Mucosa of descending colon (tissue), 3 donors: ENCODE data around the gene IFNAR2. TPM values are rescaled to one million over a fixed set of nuclear protein-coding genes. Genes with fewer than 3 reads are reported as not detected.

ENCODE experiments used
- ATAC-seq: fragments of 200-7000 bp; cut with Tn5 transposase; one replicate; pipeline ENCODE4 v1.9.1; 2020; ENCODE audit warnings: mild to moderate bottlenecking, moderate library complexity
- DNase-seq, 3 donors: peaks; one replicate each; pipeline ENCODE4 v3.0.0-alpha.2; 2020
- H3K36me3 ChIP-seq: fragments of 200-600 bp; one replicate; pipeline ENCODE4 v1.8.0; 2021; ENCODE audit warnings: low read depth, mild to moderate bottlenecking
- H3K4me1 ChIP-seq: fragments of 200-600 bp; one replicate; pipeline ENCODE4 v1.8.0; 2021; ENCODE audit warnings: low read depth, mild to moderate bottlenecking
- H3K4me3 ChIP-seq: fragments of 200-600 bp; one replicate; pipeline ENCODE4 v1.8.0; 2021; ENCODE audit warnings: mild to moderate bottlenecking
- H3K9me3 ChIP-seq: fragments of 200-600 bp; one replicate; pipeline ENCODE4 v1.8.0; 2021; ENCODE audit warnings: mild to moderate bottlenecking
- intact Hi-C, 2 donors: fragments of 100-400 bp; cut with DNase I in 1 of 2; cut with micrococcal nuclease in 1 of 2; formaldehyde crosslinking; loops; one replicate each; pipeline versions ENCODE4 v1.11.0 to v1.11.1; 2022; cut with DNase I, micrococcal nuclease
- total RNA-seq, 3 donors: library from RNA; stranded (reverse); fragmentation: NEBNext Ultra II Directional in 2 of 3; extraction: Animal tissue kit (Norgen Biotek cat#: 25700) in 2 of 3; gene quantifications; one replicate each; pipeline versions ENCODE4 v1.2.1 to v1.2.4, GENCODE V29; 2021 to 2023
- TF ChIP-seq, protein P1 (sequence below): fragments of 200-600 bp; IDR thresholded peaks from one replicate; pipeline ENCODE4 v1.8.0; 2022; ENCODE audit warnings: antibody characterized with exemption, mild to moderate bottlenecking
- donor health status: DM: no; HTN: no; CAD: no; lungs with moderate emphysema.
- donor health status: DM: no; HTN: no; CAD: no.
- donor health status: DM: no; HTN: yes; CAD: no.

Gene IFNAR2
- total RNA-seq, 3 donors from 2014 or later = 11.9 to 20.5 (median 18.2) TPM

DNA sequence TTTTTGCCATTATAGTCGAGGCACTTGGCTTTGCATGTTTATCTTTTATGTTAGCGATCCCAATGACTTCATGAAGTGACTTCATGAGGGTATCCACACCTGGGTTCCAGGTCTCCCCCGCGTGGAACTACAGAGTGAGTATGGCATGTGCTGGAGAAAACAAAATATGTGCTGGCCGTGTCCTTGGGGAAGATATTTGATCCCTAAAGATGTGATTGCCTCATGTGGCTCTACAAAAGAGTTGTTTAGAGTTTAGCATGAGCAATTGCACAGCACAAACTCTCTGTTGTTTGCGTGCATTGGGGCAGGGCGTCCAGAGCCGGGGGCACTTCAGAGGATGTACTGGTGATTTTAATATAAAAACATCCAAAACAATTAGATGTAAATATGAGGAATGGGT, 41.2 kb downstream of the IFNAR2 start:
- intact Hi-C loops = no loop called here
- TF ChIP-seq, protein P1, sequence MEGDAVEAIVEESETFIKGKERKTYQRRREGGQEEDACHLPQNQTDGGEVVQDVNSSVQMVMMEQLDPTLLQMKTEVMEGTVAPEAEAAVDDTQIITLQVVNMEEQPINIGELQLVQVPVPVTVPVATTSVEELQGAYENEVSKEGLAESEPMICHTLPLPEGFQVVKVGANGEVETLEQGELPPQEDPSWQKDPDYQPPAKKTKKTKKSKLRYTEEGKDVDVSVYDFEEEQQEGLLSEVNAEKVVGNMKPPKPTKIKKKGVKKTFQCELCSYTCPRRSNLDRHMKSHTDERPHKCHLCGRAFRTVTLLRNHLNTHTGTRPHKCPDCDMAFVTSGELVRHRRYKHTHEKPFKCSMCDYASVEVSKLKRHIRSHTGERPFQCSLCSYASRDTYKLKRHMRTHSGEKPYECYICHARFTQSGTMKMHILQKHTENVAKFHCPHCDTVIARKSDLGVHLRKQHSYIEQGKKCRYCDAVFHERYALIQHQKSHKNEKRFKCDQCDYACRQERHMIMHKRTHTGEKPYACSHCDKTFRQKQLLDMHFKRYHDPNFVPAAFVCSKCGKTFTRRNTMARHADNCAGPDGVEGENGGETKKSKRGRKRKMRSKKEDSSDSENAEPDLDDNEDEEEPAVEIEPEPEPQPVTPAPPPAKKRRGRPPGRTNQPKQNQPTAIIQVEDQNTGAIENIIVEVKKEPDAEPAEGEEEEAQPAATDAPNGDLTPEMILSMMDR = no peak
- Histone ChIP-seq H3K9me3 (no peaks in the 10 kb centered on the region), H3K4me3 (no peak overlapping the region), H3K4me1 (peaks cover 26% of the 10 kb centered on the region), H3K36me3 (no peaks in the 10 kb centered on the region)
- no peak for ATAC-seq
- DNase-seq = no peak

DNA sequence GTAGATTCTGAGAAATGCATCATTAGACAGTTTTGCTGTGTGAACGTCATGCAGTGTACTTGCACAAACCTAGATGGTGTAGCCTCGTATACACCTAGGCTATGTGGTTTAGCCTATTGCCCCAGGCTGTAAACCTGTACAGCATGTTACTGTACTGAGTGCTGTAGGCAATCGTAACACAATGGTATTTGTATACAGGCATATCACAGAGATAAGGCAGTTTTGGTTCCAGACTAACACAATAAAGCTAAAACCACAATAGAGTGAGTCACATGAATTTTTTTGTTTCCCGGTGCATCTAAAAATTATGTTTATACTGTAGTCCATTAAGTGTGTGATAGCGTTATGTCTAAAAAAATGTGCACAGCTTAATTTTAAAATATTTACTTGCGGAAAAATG, 43.3 kb downstream of the IFNAR2 start:
- Histone ChIP-seq H3K9me3 (no peaks in the 10 kb centered on the region), H3K36me3 (no peaks in the 10 kb centered on the region), H3K4me1 (peaks cover 14% of the 10 kb centered on the region), H3K4me3 (no peak overlapping the region)
- peak; percentile 50 for ATAC-seq
- DNase-seq = no peak
- TF ChIP-seq, protein P1 = no peak
- intact Hi-C loops = no loop called here

DNA sequence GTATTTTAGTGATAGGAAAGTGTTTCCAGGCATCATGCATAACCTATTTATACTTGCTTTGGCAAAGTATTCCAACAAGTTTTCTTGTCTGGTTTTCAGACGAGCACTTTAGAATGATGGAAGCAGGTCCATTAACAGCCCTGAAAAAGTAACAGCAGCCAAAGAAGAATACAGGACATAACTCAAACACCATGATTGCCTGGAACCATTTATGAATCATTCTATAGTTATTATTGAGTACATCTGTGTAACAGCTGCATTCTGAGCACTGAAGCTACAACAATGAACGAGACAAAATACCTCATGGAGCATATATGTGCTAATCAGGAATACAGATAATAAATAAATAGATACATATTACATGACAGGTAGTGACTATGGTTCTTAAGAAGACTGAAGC, 49.0 kb downstream of the IFNAR2 start:
- ATAC-seq (no peak), DNase-seq (no peak)
- intact Hi-C loops = no loop called here
- Histone ChIP-seq H3K4me1 (no peaks in the 10 kb centered on the region), H3K9me3 (no peaks in the 10 kb centered on the region), H3K4me3 (no peak overlapping the region), H3K36me3 (no peaks in the 10 kb centered on the region)
- TF ChIP-seq, protein P1 = no peak

DNA sequence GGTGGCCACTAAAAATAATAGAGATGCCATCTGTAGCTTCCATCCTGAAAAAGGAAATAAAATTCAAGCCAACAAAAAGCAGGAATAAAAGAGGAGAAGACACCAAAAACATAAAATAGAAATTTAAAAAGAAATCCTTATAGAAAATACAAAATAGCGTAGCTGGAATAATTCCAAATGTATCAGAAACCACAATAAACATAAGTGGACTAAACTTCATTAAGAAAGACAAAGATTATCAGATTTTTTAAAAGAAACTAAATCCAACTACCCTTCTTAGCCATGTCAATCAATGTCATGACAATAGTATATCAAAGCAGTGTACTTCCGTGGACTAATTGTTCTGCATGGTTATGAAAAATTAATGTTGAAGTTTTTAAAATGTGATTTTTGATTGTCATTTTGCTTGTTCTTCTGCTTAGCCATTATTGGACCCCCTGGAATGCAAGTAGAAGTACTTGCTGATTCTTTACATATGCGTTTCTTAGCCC, 49.6 kb downstream of the IFNAR2 start:
- Histone ChIP-seq H3K4me1 (no peaks in the 10 kb centered on the region), H3K4me3 (no peak overlapping the region), H3K9me3 (no peaks in the 10 kb centered on the region), H3K36me3 (no peaks in the 10 kb centered on the region)
- DNase-seq = no peak
- intact Hi-C loops = no loop called here
- no peak for ATAC-seq
- TF ChIP-seq, protein P1 = no peak

Other genes starting within 250 kb of the IFNAR2 start
- not detected for gene OLIG2, start 204.0 kb upstream of the IFNAR2 start, total RNA-seq
- gene OLIG1, start 159.8 kb upstream of the IFNAR2 start, total RNA-seq = not detected
- 100 to 1,000 TPM in 1 of 3 donors, 10 to 100 TPM in 2; 45.3 to 100 (median 77.0) TPM for gene IL10RB, start 36.4 kb downstream of the IFNAR2 start, total RNA-seq
- 10 to 100 TPM; 41.9 to 49.5 (median 43.3) TPM for gene IFNAR1, start 95.0 kb downstream of the IFNAR2 start, total RNA-seq
- gene IFNGR2, start 173.5 kb downstream of the IFNAR2 start, total RNA-seq = 100 to 1,000 TPM in 1 of 3 donors, 10 to 100 TPM in 2; 56.3 to 155 (median 87.8) TPM